ENCODE measurements around the gene ARSG. TPM values are rescaled to one million over a fixed set of nuclear protein-coding genes. Genes with fewer than 3 reads are reported as not detected.

ARSG gene
- total and polyA plus RNA-seq, 10 of the 15 experiments (the other 5 are each of a cell fraction or from before 2014, with no cell fraction given) = 2.9 to 13.5 (median 7.6) TPM

- TF ChIP-seq, protein P1, sequence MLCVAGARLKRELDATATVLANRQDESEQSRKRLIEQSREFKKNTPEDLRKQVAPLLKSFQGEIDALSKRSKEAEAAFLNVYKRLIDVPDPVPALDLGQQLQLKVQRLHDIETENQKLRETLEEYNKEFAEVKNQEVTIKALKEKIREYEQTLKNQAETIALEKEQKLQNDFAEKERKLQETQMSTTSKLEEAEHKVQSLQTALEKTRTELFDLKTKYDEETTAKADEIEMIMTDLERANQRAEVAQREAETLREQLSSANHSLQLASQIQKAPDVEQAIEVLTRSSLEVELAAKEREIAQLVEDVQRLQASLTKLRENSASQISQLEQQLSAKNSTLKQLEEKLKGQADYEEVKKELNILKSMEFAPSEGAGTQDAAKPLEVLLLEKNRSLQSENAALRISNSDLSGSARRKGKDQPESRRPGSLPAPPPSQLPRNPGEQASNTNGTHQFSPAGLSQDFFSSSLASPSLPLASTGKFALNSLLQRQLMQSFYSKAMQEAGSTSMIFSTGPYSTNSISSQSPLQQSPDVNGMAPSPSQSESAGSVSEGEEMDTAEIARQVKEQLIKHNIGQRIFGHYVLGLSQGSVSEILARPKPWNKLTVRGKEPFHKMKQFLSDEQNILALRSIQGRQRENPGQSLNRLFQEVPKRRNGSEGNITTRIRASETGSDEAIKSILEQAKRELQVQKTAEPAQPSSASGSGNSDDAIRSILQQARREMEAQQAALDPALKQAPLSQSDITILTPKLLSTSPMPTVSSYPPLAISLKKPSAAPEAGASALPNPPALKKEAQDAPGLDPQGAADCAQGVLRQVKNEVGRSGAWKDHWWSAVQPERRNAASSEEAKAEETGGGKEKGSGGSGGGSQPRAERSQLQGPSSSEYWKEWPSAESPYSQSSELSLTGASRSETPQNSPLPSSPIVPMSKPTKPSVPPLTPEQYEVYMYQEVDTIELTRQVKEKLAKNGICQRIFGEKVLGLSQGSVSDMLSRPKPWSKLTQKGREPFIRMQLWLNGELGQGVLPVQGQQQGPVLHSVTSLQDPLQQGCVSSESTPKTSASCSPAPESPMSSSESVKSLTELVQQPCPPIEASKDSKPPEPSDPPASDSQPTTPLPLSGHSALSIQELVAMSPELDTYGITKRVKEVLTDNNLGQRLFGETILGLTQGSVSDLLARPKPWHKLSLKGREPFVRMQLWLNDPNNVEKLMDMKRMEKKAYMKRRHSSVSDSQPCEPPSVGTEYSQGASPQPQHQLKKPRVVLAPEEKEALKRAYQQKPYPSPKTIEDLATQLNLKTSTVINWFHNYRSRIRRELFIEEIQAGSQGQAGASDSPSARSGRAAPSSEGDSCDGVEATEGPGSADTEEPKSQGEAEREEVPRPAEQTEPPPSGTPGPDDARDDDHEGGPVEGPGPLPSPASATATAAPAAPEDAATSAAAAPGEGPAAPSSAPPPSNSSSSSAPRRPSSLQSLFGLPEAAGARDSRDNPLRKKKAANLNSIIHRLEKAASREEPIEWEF (IDR thresholded peaks at IDR 0.05; ENCODE audit: insufficient replicate concordance, low read depth, low read length) = no peak
Observed at GRCh38 chr17:68399638-68400403, 108.5 kb downstream of the ARSG start (continued).

GRCh38 chr17:68400404-68400735, 109.1 kb downstream of the ARSG start:
- POLR2A ChIA-PET = no interaction called here
- SMC1A ChIA-PET (ENCODE audit: uncharacterized antibody, unreplicated experiment) = interaction anchor here (0.7 to 2.2 kb wide), 2 partner anchors 62 to 136 kb away, joined by 3 to 9 read pairs; no protein-coding TSS in a partner anchor
- no peak overlapping the region for H3K9ac ChIP-seq (ENCODE audit: control insufficient read depth, insufficient read depth, low read length)
- no peak overlapping the region for H2AFZ ChIP-seq (ENCODE audit: control insufficient read depth, low read depth, low read length)
- DNase-seq (ENCODE audit: low read depth, low spot score) (no peak), FAIRE-seq (no peak), ATAC-seq (no peak)
- H3K27ac ChIP-seq (ENCODE audit: control insufficient read depth, insufficient read depth) = no peak overlapping the region
- 59% methylated on average over 4 of the region's 4 CpGs for whole genome bisulfite sequencing (ENCODE audit: insufficient coverage, insufficient replicate concordance, low lambda C conversion rate, missing lambda C conversion rate)
- intact Hi-C loops (cut with micrococcal nuclease; ENCODE audit: unreplicated experiment) = no loop called here
- no peaks in the 10 kb centered on the region for H4K20me1 ChIP-seq (ENCODE audit: control insufficient read depth, insufficient read depth)
- H3K27me3 ChIP-seq (replicated peaks in 1 of 2; ENCODE audit: control insufficient read depth in 2 of 2, insufficient read depth in 2 of 2, low read length in 1 of 2) = no peaks in the 10 kb centered on the region
- BruUV-seq (replicated peaks) = no TSS peak
- RAD21 ChIA-PET (ENCODE audit: unreplicated experiment) = interaction anchor here (1.0 to 1.3 kb wide), 2 partner anchors 37 to 59 kb away, joined by 3 to 4 read pairs; no protein-coding TSS in a partner anchor
- in situ Hi-C loops (cut with MboI) = no loop called here
- no peaks in the 10 kb centered on the region for H3K9me3 ChIP-seq (replicated peaks; ENCODE audit: control insufficient read depth, insufficient read depth, low read length)
- peaks cover 6% of the 10 kb centered on the region for H3K4me1 ChIP-seq (ENCODE audit: control insufficient read depth, insufficient read depth, low read length)
- no peaks in the 10 kb centered on the region for H3K36me3 ChIP-seq (ENCODE audit: control insufficient read depth in 2 of 2, insufficient read depth in 2 of 2, low read length in 1 of 2)
- H3K4me2 ChIP-seq (ENCODE audit: control insufficient read depth, insufficient read depth) = no peak overlapping the region
- H3K4me3 ChIP-seq = no peak overlapping the region
- CTCF ChIA-PET = interaction anchor here (1.0 to 4.4 kb wide), 3 partner anchors 32 to 138 kb away, joined by 3 to 103 read pairs (median 3); no protein-coding TSS in a partner anchor
- H3K79me2 ChIP-seq (ENCODE audit: control insufficient read depth, insufficient read depth, low read length) = no peaks in the 10 kb centered on the region
- TF ChIP-seq, protein P2, sequence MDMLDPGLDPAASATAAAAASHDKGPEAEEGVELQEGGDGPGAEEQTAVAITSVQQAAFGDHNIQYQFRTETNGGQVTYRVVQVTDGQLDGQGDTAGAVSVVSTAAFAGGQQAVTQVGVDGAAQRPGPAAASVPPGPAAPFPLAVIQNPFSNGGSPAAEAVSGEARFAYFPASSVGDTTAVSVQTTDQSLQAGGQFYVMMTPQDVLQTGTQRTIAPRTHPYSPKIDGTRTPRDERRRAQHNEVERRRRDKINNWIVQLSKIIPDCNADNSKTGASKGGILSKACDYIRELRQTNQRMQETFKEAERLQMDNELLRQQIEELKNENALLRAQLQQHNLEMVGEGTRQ (IDR thresholded peaks at IDR 0.05; ENCODE audit: borderline replicate concordance, low read depth, low read length) = no peak
- TF ChIP-seq EGR1 (IDR thresholded peaks at IDR 0.05; ENCODE audit: borderline replicate concordance in 1 of 2, low read depth in 2 of 2, low read length in 2 of 2) = no peak
- no peak for TF ChIP-seq ATF2 (IDR thresholded peaks at IDR 0.05; ENCODE audit: low read length)
- no peak for TF ChIP-seq ASH2L (IDR thresholded peaks at IDR 0.05; ENCODE audit: borderline replicate concordance, low read depth)
- no peak for TF ChIP-seq SMC3 (IDR thresholded peaks at IDR 0.05; ENCODE audit: borderline replicate concordance, low read length)
- TF ChIP-seq HDAC2 (IDR thresholded peaks at IDR 0.05) = no peak
- no peak for TF ChIP-seq SRF (IDR thresholded peaks at IDR 0.05; ENCODE audit: low read depth in 2 of 2, low read length in 2 of 2)
- no peak for TF ChIP-seq STAT1 (conservative IDR thresholded peaks at IDR 0.05)
- TF ChIP-seq, protein P3, sequence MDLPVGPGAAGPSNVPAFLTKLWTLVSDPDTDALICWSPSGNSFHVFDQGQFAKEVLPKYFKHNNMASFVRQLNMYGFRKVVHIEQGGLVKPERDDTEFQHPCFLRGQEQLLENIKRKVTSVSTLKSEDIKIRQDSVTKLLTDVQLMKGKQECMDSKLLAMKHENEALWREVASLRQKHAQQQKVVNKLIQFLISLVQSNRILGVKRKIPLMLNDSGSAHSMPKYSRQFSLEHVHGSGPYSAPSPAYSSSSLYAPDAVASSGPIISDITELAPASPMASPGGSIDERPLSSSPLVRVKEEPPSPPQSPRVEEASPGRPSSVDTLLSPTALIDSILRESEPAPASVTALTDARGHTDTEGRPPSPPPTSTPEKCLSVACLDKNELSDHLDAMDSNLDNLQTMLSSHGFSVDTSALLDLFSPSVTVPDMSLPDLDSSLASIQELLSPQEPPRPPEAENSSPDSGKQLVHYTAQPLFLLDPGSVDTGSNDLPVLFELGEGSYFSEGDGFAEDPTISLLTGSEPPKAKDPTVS (IDR thresholded peaks at IDR 0.05; ENCODE audit: low read depth, low read length) = no peak
- no peak for TF ChIP-seq RCOR1 (conservative IDR thresholded peaks at IDR 0.05; ENCODE audit: low read depth, low read length)
- TF ChIP-seq MAX (IDR thresholded peaks at IDR 0.05; ENCODE audit: low read depth, low read length) = no peak
